DND-41 (cell line): ENCODE data around the gene HSPB9.

Source experiments
- EZH2 ChIP-seq: IDR thresholded peaks from 3 replicates; pipeline ENCODE4 v1.6.1; 2012; ENCODE audit warnings: borderline replicate concordance, low read depth, mild to moderate bottlenecking, moderate library complexity, low read length, inconsistent platforms; ENCODE audit not compliant: severe bottlenecking
- TF ChIP-seq, protein P1 (sequence below): IDR thresholded peaks from 2 replicates; pipeline ENCODE4 v1.5.1; 2012; ENCODE audit warnings: borderline replicate concordance, low read length, moderate library complexity, mild to moderate bottlenecking; ENCODE audit not compliant: poor library complexity, severe bottlenecking; ENCODE audit errors: extremely low read depth

GRCh38 chr17:42081516-42082129 lies 41.0 kb upstream of the HSPB9 start:
- TF ChIP-seq, protein P1, sequence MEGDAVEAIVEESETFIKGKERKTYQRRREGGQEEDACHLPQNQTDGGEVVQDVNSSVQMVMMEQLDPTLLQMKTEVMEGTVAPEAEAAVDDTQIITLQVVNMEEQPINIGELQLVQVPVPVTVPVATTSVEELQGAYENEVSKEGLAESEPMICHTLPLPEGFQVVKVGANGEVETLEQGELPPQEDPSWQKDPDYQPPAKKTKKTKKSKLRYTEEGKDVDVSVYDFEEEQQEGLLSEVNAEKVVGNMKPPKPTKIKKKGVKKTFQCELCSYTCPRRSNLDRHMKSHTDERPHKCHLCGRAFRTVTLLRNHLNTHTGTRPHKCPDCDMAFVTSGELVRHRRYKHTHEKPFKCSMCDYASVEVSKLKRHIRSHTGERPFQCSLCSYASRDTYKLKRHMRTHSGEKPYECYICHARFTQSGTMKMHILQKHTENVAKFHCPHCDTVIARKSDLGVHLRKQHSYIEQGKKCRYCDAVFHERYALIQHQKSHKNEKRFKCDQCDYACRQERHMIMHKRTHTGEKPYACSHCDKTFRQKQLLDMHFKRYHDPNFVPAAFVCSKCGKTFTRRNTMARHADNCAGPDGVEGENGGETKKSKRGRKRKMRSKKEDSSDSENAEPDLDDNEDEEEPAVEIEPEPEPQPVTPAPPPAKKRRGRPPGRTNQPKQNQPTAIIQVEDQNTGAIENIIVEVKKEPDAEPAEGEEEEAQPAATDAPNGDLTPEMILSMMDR, result no peak
- TF ChIP-seq EZH2, result no peak
